Neuronal stem cell (in vitro differentiated cells): ENCODE data around the gene WDR81.
"Not testable (repeated sequence)": the region's sequence is repeated elsewhere in the genome, so short reads cannot be mapped to it uniquely, and the experiment has no call there.

Source experiments
- DNase-seq: peaks from one replicate; pipeline ENCODE4 v3.0.0-alpha.2; 2013; ENCODE audit warnings: low spot score
- H2AFZ ChIP-seq: one replicate; pipeline ENCODE4 v1.6.1; 2013; ENCODE audit warnings: mild to moderate bottlenecking, low read length, inconsistent platforms
- H2AK5ac ChIP-seq: 2 replicates; pipeline ENCODE4 v1.6.1; 2013; ENCODE audit warnings: low read depth, mild to moderate bottlenecking, inconsistent platforms, low read length, moderate library complexity, mixed read lengths
- H2BK120ac ChIP-seq: 2 replicates; pipeline ENCODE4 v1.6.1; 2013; ENCODE audit warnings: low read depth, mild to moderate bottlenecking, inconsistent platforms, low read length, moderate library complexity, mixed read lengths
- H2BK12ac ChIP-seq: one replicate; pipeline ENCODE4 v1.6.1; 2013; ENCODE audit warnings: low read length, inconsistent platforms
- H2BK15ac ChIP-seq: 2 replicates; pipeline ENCODE4 v1.6.1; 2013; ENCODE audit warnings: mild to moderate bottlenecking, low read length, inconsistent platforms, mixed read lengths
- H2BK5ac ChIP-seq: one replicate; pipeline ENCODE4 v1.6.1; 2013; ENCODE audit warnings: inconsistent platforms, mild to moderate bottlenecking, low read length, moderate library complexity
- H3K14ac ChIP-seq: one replicate; pipeline ENCODE4 v1.6.1; 2013; ENCODE audit warnings: low read length, inconsistent platforms
- H3K18ac ChIP-seq: 2 replicates; pipeline ENCODE4 v1.6.1; 2013; ENCODE audit warnings: low read length, inconsistent platforms
- H3K23ac ChIP-seq: 2 replicates; pipeline ENCODE4 v1.6.1; 2013; ENCODE audit warnings: low read depth, mild to moderate bottlenecking, mixed read lengths, low read length, inconsistent platforms; ENCODE audit not compliant: poor library complexity
- H3K27ac ChIP-seq: replicated peaks from 3 replicates; pipeline ENCODE4 v1.5.1; 2013; ENCODE audit warnings: low read length, inconsistent platforms
- H3K27me3 ChIP-seq, 3 experiments: 2 replicates each; pipeline ENCODE4 v1.6.1; 2013; ENCODE audit warnings: low read length in 3 of 3, mild to moderate bottlenecking in 2 of 3, inconsistent platforms in 1 of 3, low read depth in 1 of 3, mixed read lengths in 1 of 3, moderate library complexity in 1 of 3; ENCODE audit not compliant: control insufficient read depth in 3 of 3, insufficient read depth in 3 of 3
- H3K36me3 ChIP-seq, 2 donors: replicated peaks in 1 of 2; 2 replicates each; pipeline ENCODE4 v1.6.1; 2013; ENCODE audit warnings: low read length in 2 of 2; ENCODE audit not compliant: control insufficient read depth in 2 of 2, insufficient read depth in 2 of 2
- H3K4ac ChIP-seq: 2 replicates; pipeline ENCODE4 v1.6.1; 2013; ENCODE audit warnings: inconsistent platforms, mild to moderate bottlenecking, low read length, moderate library complexity
- H3K4me1 ChIP-seq, 2 donors: 1 replicate in 1 of 2; 2 replicates in 1 of 2; pipeline ENCODE4 v1.6.1; 2013; ENCODE audit warnings: low read length in 2 of 2, low read depth in 1 of 2; ENCODE audit not compliant: control insufficient read depth in 2 of 2, insufficient read depth in 1 of 2
- H3K4me2 ChIP-seq: one replicate; pipeline ENCODE4 v1.6.1; 2013; ENCODE audit warnings: mild to moderate bottlenecking, low read length, inconsistent platforms; ENCODE audit not compliant: insufficient read depth, poor library complexity, severe bottlenecking
- H3K4me3 ChIP-seq, 2 donors: 2 replicates each; pipeline ENCODE4 v1.5.1; 2013; ENCODE audit warnings: low read length in 2 of 2, mild to moderate bottlenecking in 2 of 2, inconsistent platforms in 1 of 2, moderate library complexity in 1 of 2
- H3K79me1 ChIP-seq: one replicate; pipeline ENCODE4 v1.6.1; 2013; ENCODE audit warnings: low read depth, mild to moderate bottlenecking, inconsistent platforms, low read length, moderate library complexity
- H3K9ac ChIP-seq: one replicate; pipeline ENCODE4 v1.6.1; 2013; ENCODE audit warnings: mild to moderate bottlenecking, low read depth, low read length, inconsistent platforms; ENCODE audit not compliant: poor library complexity
- H3K9me3 ChIP-seq, 2 donors: replicated peaks in 1 of 2; 2 replicates each; pipeline versions ENCODE3 to v1.6.1; 2013; ENCODE audit warnings: low read length in 2 of 2, mild to moderate bottlenecking in 2 of 2, inconsistent platforms in 1 of 2, low read depth in 1 of 2, mixed read lengths in 1 of 2, moderate library complexity in 1 of 2; ENCODE audit not compliant: control insufficient read depth in 2 of 2, insufficient read depth in 1 of 2
- H4K8ac ChIP-seq: one replicate; pipeline ENCODE4 v1.6.1; 2013; ENCODE audit warnings: low read depth, mild to moderate bottlenecking, inconsistent platforms, low read length, moderate library complexity
- H4K91ac ChIP-seq: one replicate; pipeline ENCODE4 v1.6.1; 2013; ENCODE audit warnings: low read length, low read depth, mild to moderate bottlenecking, inconsistent platforms; ENCODE audit not compliant: poor library complexity
- WGBS, 2 donors: extraction: QIAGEN DNeasy Blood & Tissue Kit; methylation state at CpG; one replicate each; pipeline ENCODE4 v1.1.7; 2013; ENCODE audit warnings: missing lambda C conversion rate in 2 of 2, mixed read lengths in 1 of 2; ENCODE audit not compliant: insufficient read length in 2 of 2, insufficient replicate concordance in 1 of 2; ENCODE audit errors: extremely low coverage in 2 of 2; 5-methylcytosine and 5-hydroxymethylcytosine counted together

WDR81 gene

DNA sequence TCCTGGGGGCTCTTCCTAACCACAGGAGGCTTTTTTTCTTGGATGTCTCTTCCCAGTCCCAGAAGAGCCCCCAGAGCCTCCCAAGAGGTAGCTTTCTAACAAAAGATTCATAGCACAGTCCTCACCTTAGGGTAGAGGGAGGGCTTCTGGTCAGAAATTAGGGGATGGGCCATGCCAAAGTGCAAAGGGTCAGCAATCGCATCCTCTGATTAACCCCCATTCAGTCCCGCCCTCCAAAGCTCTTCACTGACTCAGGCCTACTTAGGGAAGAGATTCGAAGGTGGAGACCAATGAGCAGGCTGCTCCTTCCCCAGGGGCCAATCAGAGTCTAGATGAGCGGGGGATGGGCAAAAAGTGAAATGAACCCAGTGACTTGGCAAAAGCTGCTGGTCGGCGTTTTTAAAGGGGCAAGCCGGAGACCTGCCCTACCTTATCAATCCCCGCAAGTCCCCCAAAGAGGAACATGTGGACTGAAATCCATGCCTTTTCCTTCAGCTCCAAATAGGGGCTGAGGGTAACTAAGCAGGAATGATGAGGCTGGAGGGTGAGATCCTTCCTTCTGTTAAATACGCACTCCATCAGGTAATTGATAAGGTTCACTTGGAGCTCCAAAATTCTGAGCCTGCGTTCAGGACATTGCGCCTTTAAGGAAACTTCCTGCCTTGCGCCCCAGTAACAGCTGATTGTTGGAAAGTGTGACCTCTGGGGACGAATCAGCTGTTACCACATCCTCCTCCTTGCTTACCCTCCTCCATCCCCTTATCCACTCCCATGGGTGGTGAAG, 7.4 kb upstream of the WDR81 start:
- H4K91ac ChIP-seq, result no peak overlapping the region
- H2BK12ac ChIP-seq, result no peak overlapping the region
- no peaks in the 10 kb centered on the region for H3K9me3 ChIP-seq
- H2BK15ac ChIP-seq, result peak overlapping the region; percentile 20
- DNase-seq, result peak; percentile 98
- H3K18ac ChIP-seq, result peak overlapping the region; percentile 95
- no peaks in the 10 kb centered on the region for H3K36me3 ChIP-seq
- no peak overlapping the region for H2AK5ac ChIP-seq
- H2AFZ ChIP-seq, result peak overlapping the region; percentile 89
- H3K4me3 ChIP-seq, result peak overlapping the region; percentile 65 to 86
- H2BK5ac ChIP-seq, result peak overlapping the region; percentile 94
- peak overlapping the region; percentile 82 for H3K4me2 ChIP-seq
- no CpG with 5 or more reads among the region's 13 CpGs for WGBS, 2 donors
- H3K4me1 ChIP-seq, result peaks cover 15 to 23% of the 10 kb centered on the region in 2 donors
- no peak overlapping the region for H4K8ac ChIP-seq
- H3K9ac ChIP-seq, result peak overlapping the region; percentile 67
- no peak overlapping the region for H3K14ac ChIP-seq
- H3K79me1 ChIP-seq, result peaks cover 2% of the 10 kb centered on the region
- no peaks in the 10 kb centered on the region for H3K27me3 ChIP-seq
- H3K4ac ChIP-seq, result no peak overlapping the region
- H3K27ac ChIP-seq, result peak overlapping the region; percentile 99
- no peak overlapping the region for H3K23ac ChIP-seq
- H2BK120ac ChIP-seq, result peak overlapping the region; percentile 77

DNA sequence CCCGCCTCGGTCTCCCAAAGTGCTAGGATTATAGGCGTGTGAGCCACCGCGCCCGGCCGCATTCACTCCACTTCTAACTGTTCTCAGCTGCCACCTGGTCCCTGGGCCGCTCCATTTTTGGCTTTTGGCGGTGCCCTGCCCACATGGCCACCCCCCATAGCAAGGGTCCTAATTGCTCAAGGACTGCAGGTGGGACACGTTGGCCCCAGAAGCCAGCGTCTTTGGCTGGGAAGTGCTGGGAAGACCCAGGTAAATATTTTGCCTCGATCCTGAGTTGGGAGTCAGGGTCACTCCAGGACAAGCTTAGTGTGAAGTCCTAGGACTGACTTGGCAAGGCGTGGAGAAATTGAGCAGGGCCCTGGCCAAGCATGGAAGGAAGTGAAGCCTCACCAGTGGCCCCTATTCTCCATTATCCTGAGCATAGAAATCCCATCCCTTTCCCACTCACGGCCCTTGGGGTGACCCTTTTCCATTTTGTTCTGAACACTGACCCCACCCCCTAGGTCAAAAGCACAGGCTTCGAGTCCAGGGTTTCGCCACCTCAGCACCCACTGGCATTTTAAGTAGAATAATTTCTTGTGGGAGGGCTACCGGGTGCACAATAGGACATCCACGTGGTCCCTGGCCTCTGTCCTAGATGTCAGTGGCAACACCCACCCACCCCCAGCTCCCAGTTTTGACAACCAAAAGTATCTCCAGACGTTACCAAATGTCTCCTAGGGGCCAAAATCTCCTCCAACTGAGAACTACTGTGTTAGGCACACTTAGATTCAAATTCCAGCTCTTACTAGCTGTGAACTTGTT, 5.9 kb upstream of the WDR81 start:
- H3K27ac ChIP-seq, result no peak overlapping the region
- no peak for DNase-seq

DNA sequence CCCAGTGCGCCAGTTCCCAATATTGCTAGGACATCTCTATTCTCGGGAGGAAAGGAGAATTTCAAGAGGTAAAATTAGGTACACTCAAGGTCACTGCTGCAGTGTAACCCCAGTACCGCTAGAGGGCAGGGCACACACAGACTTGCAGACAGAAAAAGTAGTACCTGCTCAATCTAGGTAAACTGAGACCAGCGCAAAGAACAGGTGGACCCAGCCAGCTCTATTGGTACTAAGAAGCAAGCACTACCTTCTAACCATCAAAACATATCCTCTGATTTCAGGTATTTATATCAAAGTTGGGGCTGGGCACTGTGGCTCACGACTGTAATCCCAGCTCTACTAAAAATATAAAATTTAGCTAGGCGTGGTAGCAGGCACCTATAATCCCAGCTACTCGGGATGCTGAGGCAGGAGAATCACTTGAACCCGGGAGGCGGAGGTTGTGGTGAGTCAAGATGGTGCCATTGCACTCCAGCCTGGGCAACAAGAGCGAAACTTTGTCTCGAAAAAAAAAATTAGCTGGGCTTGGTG, 3.6 kb upstream of the WDR81 start:
- DNase-seq, result no peak
- no peak overlapping the region for H2BK5ac ChIP-seq
- no peak overlapping the region for H3K4me3 ChIP-seq
- H4K91ac ChIP-seq, result no peak overlapping the region
- no peaks in the 10 kb centered on the region for H3K9me3 ChIP-seq
- no peak overlapping the region for H2BK15ac ChIP-seq
- no peak overlapping the region for H4K8ac ChIP-seq
- H2BK12ac ChIP-seq, result no peak overlapping the region
- peak overlapping the region; percentile 28 for H2AK5ac ChIP-seq
- no peak overlapping the region for H3K4ac ChIP-seq
- no peak overlapping the region for H3K14ac ChIP-seq
- no peak overlapping the region for H3K9ac ChIP-seq
- H3K27ac ChIP-seq, result no peak overlapping the region
- no peak overlapping the region for H3K4me2 ChIP-seq
- H2AFZ ChIP-seq, result no peak overlapping the region
- WGBS, 2 donors, result no CpG with 5 or more reads among the region's 11 CpGs
- H3K18ac ChIP-seq, result no peak overlapping the region
- H3K79me1 ChIP-seq, result peaks cover under 1% of the 10 kb centered on the region
- no peak overlapping the region for H2BK120ac ChIP-seq
- H3K23ac ChIP-seq, result no peak overlapping the region
- peaks cover 7% of the 10 kb centered on the region in 2 donors for H3K4me1 ChIP-seq
- no peaks in the 10 kb centered on the region for H3K27me3 ChIP-seq
- no peaks in the 10 kb centered on the region for H3K36me3 ChIP-seq

More for the DNA sequence above, 5.9 kb upstream of the WDR81 start:
- Histone ChIP-seq H2BK15ac (peak overlapping the region; percentile 94), H3K9me3 (no peaks in the 10 kb centered on the region), H3K36me3 (no peaks in the 10 kb centered on the region), H3K23ac (peak overlapping the region; percentile 51), H3K79me1 (no peaks in the 10 kb centered on the region), H3K14ac (no peak overlapping the region), H3K4me3 (no peak overlapping the region), H2BK5ac (no peak overlapping the region), H2AK5ac (peak overlapping the region; percentile 95), H2AFZ (no peak overlapping the region), H3K4ac (no peak overlapping the region), H3K18ac (peak overlapping the region; percentile 81), H3K4me2 (no peak overlapping the region), H3K9ac (peak overlapping the region; percentile 61), H2BK12ac (peak overlapping the region; percentile 80), H3K4me1 (peaks cover 15 to 21% of the 10 kb centered on the region in 2 donors), H4K8ac (peak overlapping the region; percentile 78), H2BK120ac (peak overlapping the region; percentile 57), H4K91ac (peak overlapping the region; percentile 69), H3K27me3 (no peaks in the 10 kb centered on the region)
- no CpG with 5 or more reads among the region's 19 CpGs for WGBS, 2 donors

DNA sequence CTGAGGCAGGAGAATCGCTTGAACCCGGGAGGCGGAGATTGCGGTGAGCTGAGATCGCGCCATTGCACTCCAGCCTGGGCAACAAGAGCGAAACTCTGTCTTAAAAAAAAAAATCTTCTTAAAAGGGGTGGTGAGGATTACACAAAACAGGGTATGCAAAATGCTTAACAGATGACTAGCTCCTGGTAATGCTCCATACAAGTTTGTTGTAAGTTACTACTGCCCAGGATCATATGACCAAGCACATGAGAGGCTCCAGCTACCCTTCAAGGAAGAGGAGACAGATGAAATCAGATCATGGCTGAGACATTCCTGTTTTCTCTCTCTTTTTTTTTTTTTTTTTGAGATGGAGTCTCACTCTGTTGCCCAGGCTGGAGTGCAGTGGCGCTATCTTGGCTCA, 2.5 kb upstream of the WDR81 start:
- H2AK5ac ChIP-seq, result not testable (repeated sequence)

More for the DNA sequence above, 2.5 kb upstream of the WDR81 start:
- not testable (repeated sequence) for H3K79me1 ChIP-seq, H4K8ac ChIP-seq, H3K27me3 ChIP-seq, H3K9ac ChIP-seq, H3K4me3 ChIP-seq, H3K9me3 ChIP-seq, H3K27ac ChIP-seq, H2BK15ac ChIP-seq, H2BK12ac ChIP-seq, H3K23ac ChIP-seq, H2BK120ac ChIP-seq, H3K4me2 ChIP-seq, H3K36me3 ChIP-seq, H4K91ac ChIP-seq, H3K4me1 ChIP-seq, H3K4ac ChIP-seq, DNase-seq, H3K14ac ChIP-seq, H2BK5ac ChIP-seq, H2AFZ ChIP-seq, H3K18ac ChIP-seq
- WGBS, 2 donors, result no CpG with 5 or more reads among the region's 8 CpGs
